IPS-NIHi7 (cell line): Measurements from ENCODE around the gene TMEM35A.
"Not testable (repeated sequence)": the region's sequence is repeated elsewhere in the genome, so short reads cannot be mapped to it uniquely, and the experiment has no call there.

ENCODE experiments used
- DNase-seq: peaks from one replicate; pipeline ENCODE4 v3.0.0; 2012; ENCODE audit warnings: mixed read lengths; ENCODE audit errors: extremely low spot score

TMEM35A gene

GRCh38 chrX:101078716-101079598, at the start of gene TMEM35A:
TMEM35A (plus strand) TSS chrX:101078879; CDS start chrX:101079003, 124 bp downstream.
- peak; percentile 39 for DNase-seq

- no peak for DNase-seq
Observed at GRCh38 chrX:101029665-101030064, 49.0 kb upstream of the TMEM35A start.

GRCh38 chrX:101037231-101037630, 41.4 kb upstream of the TMEM35A start:
- DNase-seq, result no peak

- no peak for DNase-seq
Observed at GRCh38 chrX:101040197-101040596, 38.5 kb upstream of the TMEM35A start.

GRCh38 chrX:101051153-101051548, 27.5 kb upstream of the TMEM35A start:
- no peak for DNase-seq

GRCh38 chrX:101051549-101052302, 27.0 kb upstream of the TMEM35A start, which contains the start of gene TRMT2B:
TRMT2B (minus strand) TSS chrX:101052111; CDS start chrX:101042289, 9,822 bp downstream.
- DNase-seq, result peak; percentile 70

- DNase-seq, result not testable (repeated sequence)
Observed at GRCh38 chrX:101056551-101056950, 22.1 kb upstream of the TMEM35A start.

GRCh38 chrX:101057093-101057714, 21.5 kb upstream of the TMEM35A start:
- no peak for DNase-seq

- DNase-seq, result no peak
Observed at GRCh38 chrX:101062176-101062575, 16.5 kb upstream of the TMEM35A start.

- DNase-seq, result no peak
Observed at GRCh38 chrX:101071582-101071981, 7.1 kb upstream of the TMEM35A start.

GRCh38 chrX:101079736-101080270, 1.1 kb downstream of the TMEM35A start:
- DNase-seq, result no peak

GRCh38 chrX:101080326-101081124, 1.8 kb downstream of the TMEM35A start:
- no peak for DNase-seq

GRCh38 chrX:101081231-101081630, 2.6 kb downstream of the TMEM35A start:
- no peak for DNase-seq

- DNase-seq, result no peak
Observed at GRCh38 chrX:101091817-101092216, 13.1 kb downstream of the TMEM35A start.

GRCh38 chrX:101097546-101098453, 19.1 kb downstream of the TMEM35A start, which contains the start of gene CENPI:
CENPI (plus strand) TSS chrX:101098204; CDS start chrX:101101071, 2,867 bp downstream.
- DNase-seq, result peak; percentile 94

- no peak for DNase-seq
Observed at GRCh38 chrX:101108284-101108683, 29.6 kb downstream of the TMEM35A start.

- no peak for DNase-seq
Observed at GRCh38 chrX:101117701-101118100, 39.0 kb downstream of the TMEM35A start.

- DNase-seq, result no peak
Observed at GRCh38 chrX:101136235-101136634, 57.6 kb downstream of the TMEM35A start.
